Smooth muscle cell (in vitro differentiated cells): Measurements from ENCODE around the gene HIKESHI. TPM values are rescaled to one million over a fixed set of nuclear protein-coding genes. Genes with fewer than 3 reads are reported as not detected.

Experiments
- DNase-seq: peaks from one replicate; lab custom pipeline; 2025; ENCODE audit not compliant: unreplicated experiment; lab: John Stamatoyannopoulos, UW
- H2AFZ ChIP-seq: fragments of 200-600 bp; sonication (generic); 2 replicates; pipeline ENCODE4 v1.6.0; 2016; ENCODE audit warnings: antibody characterized with exemption, low read depth, mild to moderate bottlenecking
- H3F3A ChIP-seq: fragments of 200-600 bp; sonication (generic); 2 replicates; pipeline ENCODE4 v1.6.0; 2017; ENCODE audit warnings: antibody characterized with exemption, low read depth
- H3K27ac ChIP-seq: fragments of 200-600 bp; sonication (generic); 2 replicates; pipeline ENCODE4 v1.5.1; 2016; ENCODE audit warnings: low read depth, mild to moderate bottlenecking
- H3K27me3 ChIP-seq: fragments of 200-600 bp; sonication (generic); 2 replicates; pipeline ENCODE4 v1.6.1; 2016; ENCODE audit warnings: low read depth, mild to moderate bottlenecking
- H3K36me3 ChIP-seq: fragments of 200-600 bp; sonication (generic); 2 replicates; pipeline ENCODE4 v1.5.1; 2016; ENCODE audit warnings: low read depth
- H3K4me1 ChIP-seq: fragments of 200-600 bp; sonication (generic); 2 replicates; pipeline ENCODE4 v1.5.1; 2016; ENCODE audit warnings: low read depth
- H3K4me2 ChIP-seq: fragments of 200-600 bp; sonication (generic); 2 replicates; pipeline ENCODE4 v1.6.0; 2016; ENCODE audit warnings: mild to moderate bottlenecking
- H3K4me3 ChIP-seq: fragments of 200-600 bp; sonication (generic); 2 replicates; pipeline ENCODE4 v1.5.1; 2016; ENCODE audit warnings: mild to moderate bottlenecking
- H3K79me2 ChIP-seq: fragments of 200-600 bp; sonication (generic); 2 replicates; pipeline ENCODE4 v1.6.0; 2016; ENCODE audit warnings: low read depth, mild to moderate bottlenecking
- H3K9ac ChIP-seq: fragments of 200-600 bp; sonication (generic); 2 replicates; pipeline ENCODE4 v1.6.0; 2016; ENCODE audit warnings: low read depth
- H3K9me3 ChIP-seq: fragments of 200-600 bp; sonication (generic); replicated peaks from 2 replicates; pipeline ENCODE4 v1.5.1; 2016; ENCODE audit warnings: low read depth
- H4K20me1 ChIP-seq: fragments of 200-600 bp; sonication (generic); 2 replicates; pipeline ENCODE4 v1.6.0; 2016; ENCODE audit warnings: low read depth
- WGBS: methylation state at CpG from one replicate; pipeline ENCODE4 v1.1.7; 2016; ENCODE audit warnings: low lambda C conversion rate; 5-methylcytosine and 5-hydroxymethylcytosine counted together
- polyA plus RNA-seq: library from polyadenylated mRNA; unstranded; fragments of >200 nt; fragmentation: Nextera tagmentation; extraction: Ambion mirVana; gene quantifications from 2 replicates; pipeline ENCODE4 v1.2.1, GENCODE V29; 2016
- total RNA-seq: library from RNA; depleted of rRNA; stranded (reverse); fragments of >200 nt; gene quantifications from 2 replicates; pipeline ENCODE4 v1.2.3, GENCODE V29; 2014
- TF ChIP-seq, protein P1 (sequence below): fragments of 200-600 bp; sonication (generic); IDR thresholded peaks from 2 replicates; pipeline ENCODE4 v1.5.1; 2017; ENCODE audit warnings: borderline replicate concordance, mild to moderate bottlenecking, antibody characterized with exemption; ENCODE audit not compliant: insufficient read depth, poor library complexity, severe bottlenecking

The HIKESHI gene
- total and polyA plus RNA-seq, 2 experiments from 2014 or later = 63.0 to 71.1 TPM

GRCh38 chr11:86374069-86374468, 72.0 kb downstream of the HIKESHI start:
- Histone ChIP-seq H3K36me3 (no peaks in the 10 kb centered on the region), H4K20me1 (no peaks in the 10 kb centered on the region), H3K4me3 (peak overlapping the region; percentile 11), H3K9ac (no peak overlapping the region), H3K4me2 (peak overlapping the region; percentile 62), H3K4me1 (no peaks in the 10 kb centered on the region), H3K27me3 (no peaks in the 10 kb centered on the region), H3K27ac (no peak overlapping the region), H3K9me3 (no peaks in the 10 kb centered on the region), H3K79me2 (no peaks in the 10 kb centered on the region), H3F3A (peaks cover 8% of the 10 kb centered on the region), H2AFZ (no peak overlapping the region)
- TF ChIP-seq, protein P1, sequence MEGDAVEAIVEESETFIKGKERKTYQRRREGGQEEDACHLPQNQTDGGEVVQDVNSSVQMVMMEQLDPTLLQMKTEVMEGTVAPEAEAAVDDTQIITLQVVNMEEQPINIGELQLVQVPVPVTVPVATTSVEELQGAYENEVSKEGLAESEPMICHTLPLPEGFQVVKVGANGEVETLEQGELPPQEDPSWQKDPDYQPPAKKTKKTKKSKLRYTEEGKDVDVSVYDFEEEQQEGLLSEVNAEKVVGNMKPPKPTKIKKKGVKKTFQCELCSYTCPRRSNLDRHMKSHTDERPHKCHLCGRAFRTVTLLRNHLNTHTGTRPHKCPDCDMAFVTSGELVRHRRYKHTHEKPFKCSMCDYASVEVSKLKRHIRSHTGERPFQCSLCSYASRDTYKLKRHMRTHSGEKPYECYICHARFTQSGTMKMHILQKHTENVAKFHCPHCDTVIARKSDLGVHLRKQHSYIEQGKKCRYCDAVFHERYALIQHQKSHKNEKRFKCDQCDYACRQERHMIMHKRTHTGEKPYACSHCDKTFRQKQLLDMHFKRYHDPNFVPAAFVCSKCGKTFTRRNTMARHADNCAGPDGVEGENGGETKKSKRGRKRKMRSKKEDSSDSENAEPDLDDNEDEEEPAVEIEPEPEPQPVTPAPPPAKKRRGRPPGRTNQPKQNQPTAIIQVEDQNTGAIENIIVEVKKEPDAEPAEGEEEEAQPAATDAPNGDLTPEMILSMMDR = no peak
- WGBS = 50% methylated on average over 1 of the region's 1 CpG
- no peak for DNase-seq

- H3K4me2 ChIP-seq = peak within 1 kb of the TSS; percentile 62
- H3F3A ChIP-seq = peaks cover 8% of the 10 kb centered on the region
- 21% methylated on average over 25 of the region's 25 CpGs for WGBS
- TF ChIP-seq, protein P1 = no peak
- H3K9ac ChIP-seq = no peak within 1 kb of the TSS
- no peaks in the 10 kb centered on the region for H3K79me2 ChIP-seq
- H3K27ac ChIP-seq = no peak within 1 kb of the TSS
- no peaks in the 10 kb centered on the region for H4K20me1 ChIP-seq
- H3K36me3 ChIP-seq = no peaks in the 10 kb centered on the region
- no peak for DNase-seq
- H3K4me1 ChIP-seq = no peaks in the 10 kb centered on the region
- no peak within 1 kb of the TSS for H2AFZ ChIP-seq
- peak within 1 kb of the TSS; percentile 11 for H3K4me3 ChIP-seq
- H3K27me3 ChIP-seq = no peaks in the 10 kb centered on the region
- H3K9me3 ChIP-seq = no peaks in the 10 kb centered on the region
These were observed 72.5 kb downstream of the HIKESHI start, which contains the start of gene CCDC81 for GRCh38 chr11:86374586-86374985. Gene CCDC81 (plus strand): TSS chr11:86374887. CDS start chr11:86375164, 277 bp downstream.

DNA sequence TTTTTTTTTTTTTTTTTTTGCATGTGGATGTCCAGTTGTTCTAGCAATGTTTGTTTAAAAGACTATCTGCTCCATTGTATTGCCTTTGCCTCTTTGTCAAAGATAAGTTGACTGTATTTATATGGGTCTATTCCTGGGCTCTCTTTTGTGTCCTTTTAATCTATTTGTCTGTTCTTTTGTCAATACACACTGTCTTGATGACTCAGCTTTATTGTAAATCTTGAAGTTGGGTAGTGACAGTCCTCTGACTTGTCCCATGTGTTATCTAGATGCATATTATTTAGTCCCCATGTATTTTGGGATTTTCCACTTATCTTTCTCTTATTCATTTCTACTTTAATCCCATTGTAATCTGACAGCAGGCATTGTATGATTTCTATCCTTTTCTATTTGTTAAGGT, 75.9 kb downstream of the HIKESHI start:
- Histone ChIP-seq H2AFZ (no peak overlapping the region), H3K4me3 (no peak overlapping the region), H3K27me3 (no peaks in the 10 kb centered on the region), H3K27ac (no peak overlapping the region), H3K4me1 (no peaks in the 10 kb centered on the region), H3K9me3 (no peaks in the 10 kb centered on the region), H4K20me1 (no peaks in the 10 kb centered on the region), H3K4me2 (no peak overlapping the region), H3K79me2 (no peaks in the 10 kb centered on the region), H3F3A (no peaks in the 10 kb centered on the region), H3K36me3 (no peaks in the 10 kb centered on the region), H3K9ac (no peak overlapping the region)
- DNase-seq = no peak
- TF ChIP-seq, protein P1 = no peak

GRCh38 chr11:86380295-86381059, 78.4 kb downstream of the HIKESHI start:
- no peak overlapping the region for H3K4me3 ChIP-seq
- no peak overlapping the region for H3K9ac ChIP-seq
- H3K9me3 ChIP-seq = no peaks in the 10 kb centered on the region
- H3K27me3 ChIP-seq = no peaks in the 10 kb centered on the region
- no peak for DNase-seq
- TF ChIP-seq, protein P1 = no peak
- no peak overlapping the region for H3K4me2 ChIP-seq
- H2AFZ ChIP-seq = no peak overlapping the region
- no peak overlapping the region for H3K27ac ChIP-seq
- no peaks in the 10 kb centered on the region for H3K79me2 ChIP-seq
- H3K4me1 ChIP-seq = no peaks in the 10 kb centered on the region
- 88% methylated on average over 2 of the region's 2 CpGs for WGBS
- no peaks in the 10 kb centered on the region for H4K20me1 ChIP-seq
- no peaks in the 10 kb centered on the region for H3K36me3 ChIP-seq
- no peaks in the 10 kb centered on the region for H3F3A ChIP-seq
